ENCODE measurements around the gene EPAS1. TPM values are rescaled to one million over a fixed set of nuclear protein-coding genes. Genes with fewer than 3 reads are reported as not detected.

The EPAS1 gene
- total and polyA plus RNA-seq, 12 donors, result 112 to 415 (median 201) TPM

- no peak for DNase-seq
- intact Hi-C loops (cut with DNase I), result no loop called here
- no peak for TF ChIP-seq CTCF (IDR thresholded peaks at IDR 0.05)
- H3K27me3 ChIP-seq, result no peaks in the 10 kb centered on the region
- H3K27ac ChIP-seq, result no peak overlapping the region
- H3K36me3 ChIP-seq, result no peaks in the 10 kb centered on the region
- 42 to 90% methylated on average over 1 of the region's 1 CpG for WGBS, 2 donors
- no peak overlapping the region for H3K4me3 ChIP-seq
- H3K9me3 ChIP-seq, result peaks cover 0 to 8% (median 0%) of the 10 kb centered on the region in 11 donors
- H3K4me1 ChIP-seq, result peaks cover 0 to 18% (median 7%) of the 10 kb centered on the region in 9 donors
- no peak for ATAC-seq
Measured at GRCh38 chr2:46430992-46431391, 133.8 kb downstream of the EPAS1 start.

- Histone ChIP-seq H3K27ac (no peak overlapping the region), H3K27me3 (no peaks in the 10 kb centered on the region), H3K4me3 (no peak overlapping the region), H3K9me3 (peaks cover 0 to 8% (median 0%) of the 10 kb centered on the region in 11 donors), H3K4me1 (peaks cover 0 to 21% (median 10%) of the 10 kb centered on the region in 9 donors), H3K36me3 (no peaks in the 10 kb centered on the region)
- no peak for DNase-seq
- TF ChIP-seq CTCF (IDR thresholded peaks at IDR 0.05), result no peak
- 73 to 77% methylated on average over 5 of the region's 5 CpGs for WGBS, 2 donors
- ATAC-seq, result no peak
- intact Hi-C loops (cut with DNase I), result no loop called here
Measured at GRCh38 chr2:46431481-46432235, 134.5 kb downstream of the EPAS1 start.

GRCh38 chr2:46434851-46435273 is 137.7 kb downstream of the EPAS1 start:
- no peaks in the 10 kb centered on the region for H3K27me3 ChIP-seq
- no peak overlapping the region for H3K4me3 ChIP-seq
- intact Hi-C loops (cut with DNase I), result no loop called here
- TF ChIP-seq CTCF (IDR thresholded peaks at IDR 0.05), result no peak
- H3K9me3 ChIP-seq, result no peaks in the 10 kb centered on the region
- DNase-seq (no peak), ATAC-seq (peak in 1 of 8 donors; percentile 23)
- H3K4me1 ChIP-seq, result peaks cover 0 to 21% (median 10%) of the 10 kb centered on the region in 9 donors
- no peaks in the 10 kb centered on the region for H3K36me3 ChIP-seq
- WGBS, 2 donors, result 67 to 72% methylated on average over 3 of the region's 3 CpGs
- peak overlapping the region in 1 of 10 donors; percentile 48 for H3K27ac ChIP-seq

- Histone ChIP-seq H3K4me3 (no peak overlapping the region), H3K9me3 (no peaks in the 10 kb centered on the region), H3K36me3 (no peaks in the 10 kb centered on the region), H3K27ac (peak overlapping the region in 1 of 10 donors; percentile 48), H3K27me3 (no peaks in the 10 kb centered on the region), H3K4me1 (peaks cover 0 to 21% (median 10%) of the 10 kb centered on the region in 9 donors)
- no peak for DNase-seq
- intact Hi-C loops (cut with DNase I), result no loop called here
- TF ChIP-seq CTCF (IDR thresholded peaks at IDR 0.05), result no peak
- ATAC-seq, result no peak
Measured at GRCh38 chr2:46435353-46435752, 138.1 kb downstream of the EPAS1 start.

Measured in heart right ventricle (tissue), 16 donors.